Activated T-cell treated with anti-CD3 and anti-CD28 coated beads, Interleukin-2, amount 50 U/mL, for 4 hours (primary cell): Measurements from ENCODE around the gene SNUPN. TPM values are rescaled to one million over a fixed set of nuclear protein-coding genes. Genes with fewer than 3 reads are reported as not detected.

ENCODE experiments used
- ATAC-seq, 2 donors: fragments of 200-7000 bp; cut with Tn5 transposase; one replicate each; pipeline ENCODE4 v1.10.0; 2021
- DNase-seq: peaks from one replicate; pipeline ENCODE4 v3.0.0-alpha.2; 2020
- H3K27me3 Mint-ChIP-seq: one replicate; pipeline ENCODE4 v1.8.0; 2021; ENCODE audit warnings: low read depth, mixed read lengths
- H3K36me3 Mint-ChIP-seq: one replicate; pipeline ENCODE4 v1.8.0; 2022; ENCODE audit warnings: mixed read lengths; ENCODE audit not compliant: insufficient read depth
- H3K4me1 Mint-ChIP-seq: one replicate; pipeline ENCODE4 v1.8.0; 2021; ENCODE audit warnings: low read depth, mixed read lengths
- H3K4me3 Mint-ChIP-seq: one replicate; pipeline ENCODE4 v1.8.0; 2021; ENCODE audit warnings: mild to moderate bottlenecking, moderate library complexity, mixed read lengths
- H3K9me3 Mint-ChIP-seq: one replicate; pipeline ENCODE4 v1.8.0; 2021; ENCODE audit warnings: mixed read lengths
- total RNA-seq, 3 donors: library from RNA; stranded (reverse); gene quantifications; one replicate each; pipeline ENCODE4 v1.2.1, GENCODE V29; 2021

The SNUPN gene
- 10 to 100 TPM; 32.1 to 35.7 (median 32.8) TPM for total RNA-seq

DNA sequence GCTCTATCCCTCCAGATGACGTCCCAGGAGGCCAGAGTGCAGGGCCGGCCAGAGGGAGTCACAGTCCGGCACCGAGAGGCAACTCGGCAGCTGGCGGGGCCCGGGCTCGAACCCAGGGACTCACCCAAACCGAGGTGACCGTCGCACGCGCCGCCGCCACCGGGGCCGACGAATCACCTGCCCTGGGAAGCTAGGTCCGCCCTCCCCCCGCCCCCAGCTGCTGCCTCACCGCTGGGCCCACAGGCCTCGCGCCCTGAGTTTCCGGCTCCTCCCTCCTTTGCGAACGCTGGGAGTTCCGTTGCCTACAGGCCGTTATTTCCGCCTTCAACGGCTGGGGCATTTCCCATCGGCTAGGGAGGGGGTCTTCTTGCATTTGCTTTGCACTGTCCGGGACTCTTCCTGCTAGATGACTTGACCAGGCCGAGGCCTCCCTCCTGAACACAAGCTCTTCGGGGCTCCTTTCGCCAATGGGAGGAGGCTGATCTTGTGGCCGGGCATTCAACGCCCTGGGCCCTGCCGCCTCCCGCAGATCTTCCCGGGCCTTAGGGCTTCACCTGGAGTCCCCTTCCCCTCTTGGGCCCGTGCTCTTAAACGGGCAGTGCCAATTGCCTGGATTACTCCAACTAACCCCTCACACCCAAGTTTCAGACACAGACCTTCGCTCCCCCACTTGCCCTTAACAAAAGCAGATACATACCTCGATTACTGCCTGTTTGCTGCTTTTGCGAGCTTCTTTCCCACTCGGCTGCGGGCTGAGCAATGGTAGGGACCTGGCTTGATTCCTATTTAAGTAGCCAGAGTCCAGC is at the start of gene SNUPN:
Gene SNUPN (minus strand): TSS at position 184 of the 806 bp plus-strand sequence. CDS start 4,674 bp downstream, outside the sequence.
- peak within 1 kb of the TSS; percentile 88 for H3K4me3 Mint-ChIP-seq
- H3K36me3 Mint-ChIP-seq: peaks cover 3% of the 10 kb centered on the region
- DNase-seq: peak; percentile 90
- peaks cover 30% of the 10 kb centered on the region for H3K4me1 Mint-ChIP-seq
- no peaks in the 10 kb centered on the region for H3K9me3 Mint-ChIP-seq
- no peaks in the 10 kb centered on the region for H3K27me3 Mint-ChIP-seq
- peak; percentile 95 to 96 for ATAC-seq

DNA sequence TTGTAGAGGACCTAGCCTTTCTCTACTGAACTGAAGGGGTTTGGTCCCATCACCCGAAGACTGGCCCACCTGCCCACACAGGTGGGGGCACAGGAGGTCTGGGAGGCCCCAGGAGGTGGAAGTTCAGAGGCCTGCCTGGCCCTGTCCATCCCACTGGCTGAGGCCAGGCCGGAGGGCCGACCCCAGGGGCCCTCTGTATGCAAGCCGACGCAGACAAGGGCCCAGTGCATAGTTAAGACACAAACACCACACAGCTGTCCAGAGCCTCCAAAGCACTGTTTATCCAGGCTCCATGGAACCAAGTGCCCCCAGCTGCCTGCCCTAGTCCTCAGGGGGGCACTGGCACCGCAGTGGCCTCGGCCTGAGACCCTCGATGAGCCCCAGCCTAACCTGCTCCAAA is 48.8 kb upstream of the SNUPN start:
- Mint-ChIP-seq H3K27me3 (no peaks in the 10 kb centered on the region), H3K36me3 (no peaks in the 10 kb centered on the region), H3K4me1 (no peaks in the 10 kb centered on the region), H3K9me3 (no peaks in the 10 kb centered on the region), H3K4me3 (no peak overlapping the region)
- DNase-seq (no peak), ATAC-seq (no peak)

DNA sequence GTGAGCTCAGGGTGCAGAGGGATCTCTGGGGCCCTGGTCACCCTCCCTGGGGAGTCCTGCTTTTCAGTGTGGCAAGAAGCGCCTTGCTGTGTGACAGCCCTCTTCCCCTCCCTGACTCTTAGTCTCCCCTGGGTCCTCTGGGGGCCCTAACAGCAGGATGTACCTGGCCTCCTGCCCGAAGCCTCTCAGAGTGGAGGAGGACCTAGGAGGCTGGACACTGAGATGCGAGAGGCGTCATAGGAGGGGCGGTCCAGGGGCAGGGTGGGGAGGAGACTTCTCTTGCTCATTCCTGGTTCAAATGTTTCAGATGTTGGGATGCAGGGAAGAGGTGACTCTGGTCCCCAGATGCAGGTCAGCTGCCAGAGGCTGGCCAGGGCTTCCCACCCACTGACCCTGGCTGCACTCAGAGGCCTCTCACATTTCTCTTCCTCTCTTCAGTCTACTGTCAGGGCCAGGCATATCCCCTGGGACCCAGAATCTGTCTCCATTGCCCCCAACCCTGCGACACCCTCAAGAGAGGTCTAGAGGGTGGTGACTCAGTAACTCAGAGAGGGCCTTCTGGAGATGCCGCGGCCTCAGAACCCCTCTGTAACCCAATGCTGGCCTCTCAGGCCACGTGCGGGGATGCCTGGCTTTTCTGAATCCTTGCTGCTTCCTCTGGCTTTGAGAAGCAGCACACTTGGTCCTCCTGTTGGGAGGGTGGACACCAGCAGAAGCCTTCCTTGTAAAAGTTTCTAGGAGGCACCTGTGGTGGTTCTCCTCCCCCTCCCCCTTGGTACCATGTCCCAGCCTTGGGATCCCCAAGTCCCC is 48.1 kb upstream of the SNUPN start:
- Mint-ChIP-seq H3K4me3 (no peak overlapping the region), H3K36me3 (no peaks in the 10 kb centered on the region), H3K9me3 (no peaks in the 10 kb centered on the region), H3K4me1 (no peaks in the 10 kb centered on the region), H3K27me3 (no peaks in the 10 kb centered on the region)
- no peak for DNase-seq
- no peak for ATAC-seq

DNA sequence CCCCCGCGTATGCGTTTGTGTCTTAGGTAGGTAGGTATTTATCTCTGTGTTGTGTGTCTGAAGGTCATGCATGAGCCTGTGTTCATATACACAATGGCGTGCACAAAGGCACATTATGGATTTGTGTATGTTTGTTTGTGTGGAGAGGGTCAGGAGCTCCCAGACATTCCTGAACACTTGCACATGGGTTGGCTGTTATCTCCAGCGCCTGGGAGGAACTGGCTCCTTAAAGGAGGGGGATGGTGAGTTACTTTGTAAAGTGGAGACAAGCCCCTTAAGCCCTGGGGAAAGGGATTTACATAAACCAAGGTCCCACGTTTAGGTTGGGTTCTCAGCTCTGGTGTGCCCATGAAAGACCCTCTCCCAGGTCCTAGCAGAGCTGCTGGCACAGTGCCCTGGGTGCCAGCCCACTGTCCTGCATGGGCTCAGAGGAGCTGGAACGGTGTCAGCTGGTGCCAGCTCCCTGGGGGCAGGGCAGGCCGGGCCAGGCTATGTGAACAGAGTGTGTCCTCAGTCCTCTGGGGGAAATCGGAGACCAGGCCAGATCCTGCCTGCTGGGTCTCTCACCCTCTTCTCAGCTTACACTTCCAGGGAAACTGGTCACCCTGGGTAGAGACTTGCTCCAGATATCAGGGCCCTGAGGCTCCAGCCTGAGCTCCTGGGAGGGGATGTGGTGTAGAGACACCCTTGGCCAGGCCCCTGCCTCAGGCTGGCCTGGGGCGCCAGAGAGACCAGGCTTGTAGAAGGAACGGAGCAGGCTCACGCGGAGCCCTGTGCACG is 47.3 kb upstream of the SNUPN start:
- Mint-ChIP-seq H3K4me3 (no peak overlapping the region), H3K9me3 (no peaks in the 10 kb centered on the region), H3K36me3 (no peaks in the 10 kb centered on the region), H3K27me3 (no peaks in the 10 kb centered on the region), H3K4me1 (no peaks in the 10 kb centered on the region)
- no peak for DNase-seq
- ATAC-seq: no peak

DNA sequence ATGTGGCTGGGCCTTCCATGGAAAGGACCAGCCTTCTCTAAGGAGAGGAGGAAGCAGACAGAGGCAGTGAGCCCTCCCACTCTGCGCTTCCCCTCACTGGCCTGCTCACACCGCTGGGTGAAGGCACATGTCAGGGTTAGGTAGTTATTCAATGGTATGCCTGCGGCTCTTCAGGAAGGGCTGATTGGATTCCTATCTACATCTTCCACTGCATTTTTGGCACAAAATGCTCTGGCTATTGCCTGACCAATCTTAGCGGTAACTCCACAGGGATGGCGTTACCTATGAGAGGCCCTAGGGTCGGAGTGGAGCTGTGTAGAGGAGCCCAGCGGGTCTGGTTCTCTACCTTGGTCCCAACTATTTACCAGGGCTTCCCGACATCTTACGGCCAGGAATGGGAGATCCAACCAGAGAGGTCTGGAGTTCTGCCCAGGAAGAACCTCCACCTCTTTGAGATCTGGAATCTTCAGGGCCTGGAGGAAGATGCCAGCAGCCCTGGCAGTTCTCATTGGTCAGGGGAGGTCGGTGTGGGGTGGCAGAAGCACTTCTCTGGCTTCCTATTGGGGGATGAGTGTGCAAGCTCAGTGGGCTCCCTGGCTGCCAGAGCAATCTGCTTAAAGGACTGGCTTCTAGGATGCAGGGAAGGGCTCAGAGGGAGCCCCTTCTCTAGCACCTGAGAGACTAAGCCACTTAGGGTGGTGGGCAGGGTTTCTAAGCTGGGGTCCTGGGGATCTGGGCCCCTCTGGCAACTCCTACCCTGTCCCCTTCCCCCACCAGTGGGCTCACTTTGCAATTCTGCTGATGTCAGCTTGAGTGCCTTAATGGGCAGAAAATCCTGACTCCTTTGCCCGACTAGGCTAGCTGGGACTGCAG is 46.4 kb upstream of the SNUPN start:
- H3K4me1 Mint-ChIP-seq: no peaks in the 10 kb centered on the region
- H3K36me3 Mint-ChIP-seq: no peaks in the 10 kb centered on the region
- ATAC-seq (no peak), DNase-seq (no peak)
- H3K4me3 Mint-ChIP-seq: no peak overlapping the region
- no peaks in the 10 kb centered on the region for H3K27me3 Mint-ChIP-seq
- no peaks in the 10 kb centered on the region for H3K9me3 Mint-ChIP-seq

DNA sequence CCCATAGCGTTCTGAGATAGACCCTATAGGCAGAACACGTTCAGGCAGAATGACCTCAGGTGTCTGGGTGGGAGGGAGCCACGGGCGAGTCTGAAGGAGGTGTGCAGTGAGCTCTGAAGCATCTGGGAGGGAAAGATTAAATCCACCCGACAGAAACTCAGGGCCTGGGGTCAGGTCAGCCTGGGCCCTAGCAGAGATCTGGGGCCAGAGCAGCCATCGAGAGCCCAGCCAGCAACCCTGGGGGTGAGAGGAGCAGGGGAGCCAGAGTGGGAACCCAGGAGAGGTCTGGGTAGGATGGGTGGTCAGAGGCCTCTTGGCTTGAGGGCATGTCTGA is 44.3 kb upstream of the SNUPN start:
- H3K36me3 Mint-ChIP-seq: no peaks in the 10 kb centered on the region
- no peak for ATAC-seq
- no peaks in the 10 kb centered on the region for H3K9me3 Mint-ChIP-seq
- H3K4me1 Mint-ChIP-seq: no peaks in the 10 kb centered on the region
- H3K27me3 Mint-ChIP-seq: no peaks in the 10 kb centered on the region
- no peak overlapping the region for H3K4me3 Mint-ChIP-seq
- DNase-seq: no peak

DNA sequence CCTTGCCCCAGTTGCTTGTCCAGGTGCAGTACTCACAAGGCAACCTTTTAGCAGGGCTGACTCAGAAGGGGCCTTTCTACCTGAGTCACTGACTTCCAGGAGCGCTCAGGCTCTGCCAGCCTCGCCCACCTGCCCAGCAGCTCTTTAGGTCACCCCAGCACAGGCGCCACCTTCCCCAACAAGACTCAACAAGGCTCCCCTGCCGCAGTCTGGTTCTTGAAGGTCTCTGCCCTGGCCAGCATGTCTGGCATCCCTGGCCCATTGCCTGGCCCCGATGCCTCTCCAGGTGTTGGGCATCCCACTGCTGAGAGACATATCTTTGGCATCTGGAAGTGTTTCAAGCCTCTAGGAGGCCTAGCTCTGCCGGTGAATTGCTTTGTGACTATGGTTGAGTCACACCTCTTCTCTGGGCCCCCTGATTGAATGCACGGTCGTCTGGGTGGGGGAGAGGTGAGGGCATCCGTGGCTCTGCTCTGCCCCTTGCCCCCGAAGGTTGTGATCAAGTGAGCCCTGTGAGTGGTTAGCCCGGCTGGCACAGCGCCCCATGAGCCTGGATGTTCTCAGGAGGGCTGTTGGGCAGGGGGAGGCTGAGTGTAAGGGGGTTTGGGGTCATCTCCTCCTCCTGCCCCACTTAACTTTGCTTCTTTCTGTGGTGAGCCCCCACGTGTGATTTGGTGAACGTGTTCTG is 43.8 kb upstream of the SNUPN start:
- Mint-ChIP-seq H3K4me3 (no peak overlapping the region), H3K36me3 (no peaks in the 10 kb centered on the region), H3K4me1 (no peaks in the 10 kb centered on the region), H3K27me3 (no peaks in the 10 kb centered on the region), H3K9me3 (no peaks in the 10 kb centered on the region)
- ATAC-seq (peak in 1 of 2 donors; percentile 34), DNase-seq (no peak)

DNA sequence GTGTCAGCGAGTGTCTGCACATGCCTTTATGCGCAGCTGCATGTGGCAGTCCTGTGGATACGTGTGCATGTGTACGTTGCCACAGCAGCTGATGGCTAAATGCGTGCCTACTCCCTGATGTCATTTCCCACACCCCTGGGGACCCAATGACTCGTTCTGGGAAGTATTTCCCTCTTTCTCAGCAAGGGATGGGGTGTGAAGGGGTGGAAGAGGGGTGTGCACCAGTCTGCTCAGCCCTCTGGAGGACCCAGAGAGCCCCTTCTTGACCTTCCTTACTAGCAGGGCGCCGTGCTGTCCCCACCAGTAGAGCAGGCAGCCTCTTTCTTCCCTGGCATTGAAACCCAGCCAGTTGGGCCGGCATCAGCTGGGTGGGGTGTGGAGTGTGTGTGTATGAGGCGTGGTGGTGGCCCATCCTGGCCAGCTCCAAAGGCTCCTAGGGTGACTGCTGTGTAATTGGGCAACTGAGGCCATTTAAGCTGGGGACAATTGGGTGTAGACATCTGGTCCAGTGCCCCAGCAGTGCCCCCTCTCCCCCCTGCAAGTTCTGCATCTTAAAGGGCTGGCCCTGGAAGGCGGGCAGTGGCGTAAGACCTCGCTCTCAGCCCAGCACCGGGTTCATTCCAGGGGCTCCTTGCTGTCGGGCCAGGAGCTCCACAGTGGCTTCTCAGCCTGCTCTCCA is 41.4 kb upstream of the SNUPN start:
- ATAC-seq (no peak), DNase-seq (no peak)
- H3K4me3 Mint-ChIP-seq: no peak overlapping the region
- H3K36me3 Mint-ChIP-seq: no peaks in the 10 kb centered on the region
- no peaks in the 10 kb centered on the region for H3K9me3 Mint-ChIP-seq
- H3K27me3 Mint-ChIP-seq: no peaks in the 10 kb centered on the region
- no peaks in the 10 kb centered on the region for H3K4me1 Mint-ChIP-seq

DNA sequence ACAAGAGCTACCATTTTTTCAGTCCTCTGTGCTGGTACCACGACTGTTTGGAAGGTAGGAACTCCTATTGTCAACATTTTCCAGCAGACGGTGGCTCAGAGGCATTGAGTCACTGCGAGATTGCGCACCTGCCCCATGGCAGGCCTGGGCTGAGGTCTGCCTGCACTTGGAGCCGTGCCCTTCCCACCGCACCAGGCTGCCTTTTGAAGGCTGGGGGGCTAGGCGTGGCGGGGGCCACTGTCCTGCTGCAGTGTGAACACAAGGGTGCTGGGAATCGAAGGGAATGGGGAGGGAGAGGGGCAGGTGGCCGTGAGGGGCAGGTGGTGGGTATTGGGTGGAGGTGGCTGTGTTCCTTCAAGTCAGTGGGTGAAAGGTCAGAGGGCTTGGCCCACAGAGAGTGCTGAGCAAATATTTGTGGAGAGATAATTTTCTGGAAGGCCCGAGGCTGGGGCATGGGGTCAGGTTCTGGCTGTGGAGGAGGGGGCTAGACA is 38.5 kb upstream of the SNUPN start:
- no peaks in the 10 kb centered on the region for H3K27me3 Mint-ChIP-seq
- H3K4me1 Mint-ChIP-seq: no peaks in the 10 kb centered on the region
- no peak for ATAC-seq
- no peaks in the 10 kb centered on the region for H3K36me3 Mint-ChIP-seq
- H3K9me3 Mint-ChIP-seq: no peaks in the 10 kb centered on the region
- DNase-seq: no peak
- H3K4me3 Mint-ChIP-seq: no peak overlapping the region

DNA sequence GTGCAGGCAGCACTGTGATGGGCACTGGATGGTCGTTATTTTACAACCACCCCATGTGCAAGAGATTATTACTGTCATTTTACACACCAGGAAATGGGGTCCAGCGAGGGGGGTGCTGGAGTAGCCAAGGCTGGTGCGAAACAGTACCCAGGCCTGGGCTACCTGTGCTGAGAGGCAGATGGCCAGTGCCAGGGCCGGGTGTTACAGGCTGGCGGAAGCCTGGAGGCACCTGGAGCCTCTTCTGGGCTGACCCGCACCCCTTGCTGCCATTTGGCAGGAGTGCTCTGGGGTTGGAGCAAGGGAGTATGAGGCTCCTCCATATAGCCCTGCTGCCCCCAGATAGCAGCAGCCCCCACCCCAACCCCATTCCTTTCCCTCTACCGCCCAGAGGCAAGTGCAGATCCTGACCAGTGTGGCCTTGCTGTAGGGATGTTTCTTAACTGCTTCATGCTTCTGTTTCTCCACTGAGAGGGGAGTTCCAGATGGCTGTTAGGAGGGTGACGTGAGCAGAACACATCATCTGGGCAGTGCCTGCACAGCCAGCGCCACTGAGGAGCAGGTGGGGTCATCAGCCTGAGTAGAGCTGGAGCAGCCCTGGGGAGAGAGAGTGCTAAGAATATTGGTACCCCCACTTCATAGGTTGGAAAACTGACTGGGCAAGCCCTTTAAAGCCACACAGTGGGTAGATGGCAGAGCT is 37.4 kb upstream of the SNUPN start:
- DNase-seq (no peak), ATAC-seq (no peak)
- H3K27me3 Mint-ChIP-seq: no peaks in the 10 kb centered on the region
- H3K36me3 Mint-ChIP-seq: no peaks in the 10 kb centered on the region
- H3K9me3 Mint-ChIP-seq: no peaks in the 10 kb centered on the region
- H3K4me3 Mint-ChIP-seq: no peak overlapping the region
- H3K4me1 Mint-ChIP-seq: no peaks in the 10 kb centered on the region

DNA sequence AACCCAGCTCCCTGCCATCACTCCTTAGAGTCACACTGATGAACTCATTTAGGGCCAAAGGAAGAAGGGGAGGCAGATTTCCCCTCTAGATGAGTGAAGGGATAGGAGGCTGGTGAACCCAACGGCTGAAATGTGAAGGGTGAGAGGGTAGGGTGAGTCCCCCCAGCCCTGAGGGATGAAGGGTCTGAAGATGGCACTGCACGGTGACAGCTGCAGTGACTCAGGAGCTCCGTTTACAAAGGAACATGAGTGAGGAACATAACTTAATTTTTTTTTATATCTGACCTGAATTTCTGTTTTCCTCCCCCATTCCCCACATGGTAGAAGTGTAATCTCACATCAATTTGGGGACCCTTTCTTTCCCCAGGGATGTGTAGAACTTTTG is 36.2 kb upstream of the SNUPN start:
- no peaks in the 10 kb centered on the region for H3K4me1 Mint-ChIP-seq

DNA sequence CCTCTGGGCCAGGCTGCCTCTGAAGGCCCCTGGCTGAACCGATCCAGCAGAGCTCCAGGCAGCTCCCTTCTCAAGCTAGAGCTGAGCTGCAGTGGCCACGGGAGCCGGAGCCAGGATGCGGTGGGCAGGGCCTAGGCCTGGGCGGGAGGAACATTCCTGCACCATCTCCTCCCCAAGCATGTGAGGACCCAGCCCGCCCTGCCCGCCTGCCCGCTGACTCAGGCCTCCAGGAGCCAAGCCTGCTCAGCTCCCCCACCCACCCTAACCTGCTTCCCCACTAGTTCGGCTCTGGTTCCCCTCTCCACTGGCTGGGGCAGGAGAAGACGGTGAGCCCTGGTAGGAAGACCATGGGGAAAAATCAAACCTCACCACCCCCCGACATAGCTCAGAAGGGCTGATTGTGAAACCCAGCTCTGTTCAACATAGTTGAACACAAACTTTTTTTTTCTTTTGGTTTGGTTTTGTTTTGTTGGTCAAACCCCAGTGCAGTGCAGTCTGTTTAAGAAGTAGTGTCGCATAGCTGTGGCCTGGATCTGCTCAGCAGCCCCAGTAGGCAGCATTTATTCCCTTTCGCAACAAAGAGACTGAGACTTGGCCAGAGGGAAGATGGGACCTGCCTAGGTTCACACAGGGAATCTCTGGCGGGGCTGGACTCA is 35.7 kb upstream of the SNUPN start:
- Mint-ChIP-seq H3K4me1 (no peaks in the 10 kb centered on the region), H3K36me3 (no peaks in the 10 kb centered on the region), H3K27me3 (no peaks in the 10 kb centered on the region), H3K9me3 (no peaks in the 10 kb centered on the region), H3K4me3 (no peak overlapping the region)
- ATAC-seq (no peak), DNase-seq (no peak)

More for the DNA sequence above, 36.2 kb upstream of the SNUPN start:
- Mint-ChIP-seq H3K9me3 (no peaks in the 10 kb centered on the region), H3K27me3 (no peaks in the 10 kb centered on the region), H3K36me3 (no peaks in the 10 kb centered on the region), H3K4me3 (no peak overlapping the region)
- DNase-seq: no peak
- no peak for ATAC-seq
